Small intestine (tissue), 16 donors: ENCODE results near the gene OR4N2. TPM values are rescaled to one million over a fixed set of nuclear protein-coding genes. Genes with fewer than 3 reads are reported as not detected.
"Not testable (repeated sequence)": the region's sequence is repeated elsewhere in the genome, so short reads cannot be mapped to it uniquely, and the experiment has no call there.

Experiments used
- DNase-seq, 2 donors: peaks; one replicate each; pipeline versions ENCODE4 v3.0.0 to v3.0.0-alpha.2; 2013
- FAIRE-seq: peaks from 2 replicates; lab custom pipeline; 2012; peaks lifted over from hg19 to GRCh38; lab: Jason Lieb, UNC
- H3K27ac ChIP-seq, 3 donors: one replicate each; pipeline ENCODE4 v1.5.1; 2013; ENCODE audit warnings: low read length in 2 of 3, mild to moderate bottlenecking in 2 of 3, control low read depth in 1 of 3, inconsistent platforms in 1 of 3, low read depth in 1 of 3, moderate library complexity in 1 of 3
- H3K27me3 ChIP-seq, 3 donors: one replicate each; pipeline ENCODE4 v1.6.1; 2013; ENCODE audit warnings: low read length in 3 of 3, inconsistent platforms in 1 of 3; ENCODE audit not compliant: control insufficient read depth in 3 of 3, insufficient read depth in 3 of 3
- H3K36me3 ChIP-seq, 3 donors: one replicate each; pipeline ENCODE4 v1.6.1; 2013; ENCODE audit warnings: low read length in 3 of 3, inconsistent platforms in 1 of 3, low read depth in 1 of 3, mild to moderate bottlenecking in 1 of 3, moderate library complexity in 1 of 3; ENCODE audit not compliant: control insufficient read depth in 3 of 3, insufficient read depth in 2 of 3
- H3K4me1 ChIP-seq, 3 donors: one replicate each; pipeline ENCODE4 v1.6.1; 2013; ENCODE audit warnings: low read length in 2 of 3, inconsistent platforms in 1 of 3, low read depth in 1 of 3, mild to moderate bottlenecking in 1 of 3, moderate library complexity in 1 of 3; ENCODE audit not compliant: control insufficient read depth in 3 of 3, insufficient read depth in 2 of 3
- H3K4me3 ChIP-seq, 3 donors: one replicate each; pipeline ENCODE4 v1.5.1; 2013; ENCODE audit warnings: low read length in 3 of 3, control low read depth in 1 of 3, inconsistent platforms in 1 of 3, low read depth in 1 of 3, mild to moderate bottlenecking in 1 of 3, moderate library complexity in 1 of 3
- H3K9me3 ChIP-seq, 2 donors: one replicate each; pipeline ENCODE4 v1.6.1; 2013; ENCODE audit warnings: low read depth in 1 of 2, low read length in 1 of 2; ENCODE audit not compliant: control insufficient read depth in 2 of 2, insufficient read depth in 1 of 2
- WGBS, 3 donors: extraction: QIAGEN DNeasy Blood & Tissue Kit; methylation state at CpG; one replicate each; pipeline ENCODE4 v1.1.7; 2013; 5-methylcytosine and 5-hydroxymethylcytosine counted together
- long read RNA-seq, 10 donors: transcript quantifications; one replicate each; lab custom pipeline, GENCODE V29; 2026
- polyA plus RNA-seq, 4 donors: library from polyadenylated mRNA; stranded (reverse) in 3 of 4; unstranded in 1 of 4; fragments of 200-250 nt in 3 of 4; fragments of 120-200 nt in 1 of 4; gene quantifications; one replicate each; pipeline versions ENCODE4 v1.2.1 to v1.2.3, GENCODE V29; 2013
- donor health status: healthy with polysubstance abuse.
- donor health status: control.
- donor health status: control.
- donor health status: Bipolar disorder and iron deficiency.
- donor health status: healthy.

OR4N2 gene, protein sequence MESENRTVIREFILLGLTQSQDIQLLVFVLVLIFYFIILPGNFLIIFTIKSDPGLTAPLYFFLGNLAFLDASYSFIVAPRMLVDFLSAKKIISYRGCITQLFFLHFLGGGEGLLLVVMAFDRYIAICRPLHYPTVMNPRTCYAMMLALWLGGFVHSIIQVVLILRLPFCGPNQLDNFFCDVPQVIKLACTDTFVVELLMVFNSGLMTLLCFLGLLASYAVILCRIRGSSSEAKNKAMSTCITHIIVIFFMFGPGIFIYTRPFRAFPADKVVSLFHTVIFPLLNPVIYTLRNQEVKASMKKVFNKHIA
- polyA plus RNA-seq, result not detected
- long read RNA-seq, donor 1, result 0 reads
- long read RNA-seq, donor 2, result 0 reads
- long read RNA-seq, donor 3, result 0 reads
- long read RNA-seq, donor 4, result 0 reads
- long read RNA-seq, donor 5, result 0 reads
- long read RNA-seq, donor 6, result 0 reads
- long read RNA-seq, donor 7, result 0 reads
- long read RNA-seq, donor 8, result 0 reads
- long read RNA-seq, donor 9, result 0 reads
- long read RNA-seq, donor 10, result 0 reads

DNA sequence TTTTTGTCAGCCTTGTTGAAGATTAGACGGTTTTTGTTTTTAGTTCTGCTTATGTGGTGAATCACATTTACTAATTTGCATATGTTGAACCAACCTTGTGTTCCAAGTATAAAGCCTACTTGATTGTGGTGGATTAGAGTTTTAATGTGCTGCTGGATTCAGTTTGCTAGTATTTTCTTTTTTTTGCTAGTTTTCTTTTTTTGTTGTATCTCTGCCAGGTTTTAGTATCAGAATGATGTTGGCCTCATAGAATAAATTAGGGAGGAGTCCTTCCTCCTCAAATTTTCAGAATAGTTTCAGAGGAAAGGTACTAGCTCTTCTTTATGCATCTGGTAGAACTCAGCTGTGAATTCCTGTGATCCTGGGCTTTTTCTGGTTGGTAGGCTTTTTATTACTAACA is at the start of gene OR4N2:
TSS of gene OR4N2 (plus strand) at position 301 of the 400 bp plus-strand sequence. CDS start 23,679 bp downstream, outside the sequence.
- peaks cover 0 to 16% of the 10 kb centered on the region in 2 donors for H3K9me3 ChIP-seq
- FAIRE-seq, H3K4me1 ChIP-seq, H3K27ac ChIP-seq, H3K36me3 ChIP-seq, H3K4me3 ChIP-seq, DNase-seq, H3K27me3 ChIP-seq: not testable (repeated sequence)
- WGBS, 3 donors, result 69 to 87% (median 74%) methylated on average over 1 of the region's 1 CpG

DNA sequence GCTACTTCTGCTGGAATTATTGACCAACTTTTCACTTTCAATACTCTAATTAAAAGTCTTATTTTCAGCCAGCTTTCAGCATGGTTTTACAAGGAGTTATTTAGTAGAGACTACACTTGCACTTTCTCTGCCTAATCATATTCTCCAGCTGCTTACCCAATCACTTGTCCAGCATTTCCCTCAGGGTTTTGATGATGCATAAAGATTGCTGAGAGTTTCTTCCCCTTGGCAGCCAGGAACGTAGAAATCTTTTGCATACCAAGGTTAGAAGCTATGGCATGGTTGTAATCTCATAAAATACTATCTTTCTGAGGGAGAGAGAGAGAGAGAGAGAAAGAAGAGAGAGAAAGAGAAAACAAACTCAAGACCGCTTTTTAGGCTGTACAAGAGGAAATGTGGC is 49.4 kb upstream of the OR4N2 start:
- no peaks in the 10 kb centered on the region for H3K36me3 ChIP-seq
- DNase-seq (no peak), FAIRE-seq (no peak)
- H3K27me3 ChIP-seq, result no peaks in the 10 kb centered on the region
- H3K9me3 ChIP-seq, result no peaks in the 10 kb centered on the region
- no peak overlapping the region for H3K4me3 ChIP-seq
- H3K27ac ChIP-seq, result no peak overlapping the region
- no peaks in the 10 kb centered on the region for H3K4me1 ChIP-seq
- 23 to 33% (median 24%) methylated on average over 2 of the region's 2 CpGs for WGBS, 3 donors

DNA sequence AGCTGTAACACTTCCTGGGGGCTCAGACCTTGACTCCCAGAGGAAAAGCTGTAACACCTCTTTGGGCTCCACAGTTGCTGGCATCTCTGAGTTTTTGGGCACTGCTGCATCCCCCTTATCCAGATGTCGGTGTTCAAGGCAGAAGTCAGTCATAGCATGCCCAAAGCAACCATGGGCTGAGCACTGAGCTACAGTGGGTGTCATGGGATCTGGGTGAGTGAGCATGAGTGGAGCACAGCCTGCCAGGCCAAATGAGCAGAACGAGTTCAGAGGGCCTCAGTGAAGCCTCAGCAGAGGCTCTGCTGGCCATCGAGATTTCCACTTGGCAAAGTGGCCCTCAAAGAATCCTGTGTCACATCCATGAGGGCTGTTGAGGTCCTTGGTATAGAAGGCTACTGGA is 32.1 kb upstream of the OR4N2 start:
- FAIRE-seq, H3K27me3 ChIP-seq, H3K36me3 ChIP-seq, H3K4me1 ChIP-seq, H3K27ac ChIP-seq, H3K4me3 ChIP-seq, DNase-seq: not testable (repeated sequence)
- WGBS, 3 donors, result 43 to 50% (median 49%) methylated on average over 3 of the region's 3 CpGs
- H3K9me3 ChIP-seq, result peaks cover 5 to 11% of the 10 kb centered on the region in 2 donors

DNA sequence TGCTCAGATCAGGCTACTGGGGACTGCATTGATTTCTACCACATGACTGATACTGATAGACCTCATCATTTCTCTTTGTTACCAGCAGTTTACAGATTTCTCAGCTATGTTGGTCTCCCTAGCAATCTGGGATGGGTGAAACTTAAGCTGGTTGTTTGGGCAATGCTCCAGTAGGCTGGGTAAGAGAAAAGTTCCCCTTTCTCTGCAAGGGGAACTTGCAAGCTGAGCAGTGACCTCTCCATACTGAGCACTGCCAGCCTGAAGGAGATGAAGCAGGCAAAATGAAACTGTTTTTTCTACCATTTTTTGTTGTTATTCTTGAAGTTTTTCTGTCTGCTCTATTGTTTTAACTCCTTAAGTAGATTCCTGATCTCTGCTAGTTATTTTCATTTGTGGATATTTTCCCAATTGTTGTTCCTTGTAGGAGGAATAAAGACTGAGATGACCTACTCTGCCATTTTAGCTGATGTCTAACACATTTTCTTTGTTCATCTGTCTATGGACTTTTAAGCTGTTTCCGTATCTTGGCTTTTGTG is 31.6 kb upstream of the OR4N2 start:
- Histone ChIP-seq H3K4me1 (no peaks in the 10 kb centered on the region), H3K27me3 (no peaks in the 10 kb centered on the region), H3K27ac (no peak overlapping the region), H3K36me3 (no peaks in the 10 kb centered on the region), H3K4me3 (no peak overlapping the region), H3K9me3 (peaks cover 5 to 11% of the 10 kb centered on the region in 2 donors)
- no peak for DNase-seq
- 88 to 93% (median 93%) methylated on average over 1 of the region's 1 CpG for WGBS, 3 donors
- FAIRE-seq, result no peak

DNA sequence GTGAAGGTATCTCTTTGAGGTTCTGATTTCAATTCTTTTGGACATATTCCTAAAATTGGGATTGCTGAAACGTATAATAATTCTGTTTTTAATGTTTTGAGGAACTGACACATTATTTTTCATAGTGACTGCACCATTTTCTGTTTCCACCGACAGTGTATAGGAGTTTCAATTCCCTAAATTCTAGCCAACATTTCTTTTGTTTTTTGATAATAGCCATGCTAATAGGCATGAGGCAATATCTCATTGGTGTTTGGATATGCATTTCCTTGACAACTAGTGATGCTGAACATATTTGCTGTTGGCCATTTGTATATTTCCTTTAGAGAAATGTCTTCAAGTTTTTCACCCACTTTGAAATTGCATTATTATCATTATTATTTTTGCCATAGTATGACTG is 31.1 kb upstream of the OR4N2 start:
- WGBS, 3 donors, result 26 to 49% (median 48%) methylated on average over 2 of the region's 2 CpGs
- not testable (repeated sequence) for H3K4me3 ChIP-seq, FAIRE-seq, H3K4me1 ChIP-seq, H3K36me3 ChIP-seq, DNase-seq, H3K27ac ChIP-seq, H3K27me3 ChIP-seq
- H3K9me3 ChIP-seq, result peaks cover 5 to 11% of the 10 kb centered on the region in 2 donors

DNA sequence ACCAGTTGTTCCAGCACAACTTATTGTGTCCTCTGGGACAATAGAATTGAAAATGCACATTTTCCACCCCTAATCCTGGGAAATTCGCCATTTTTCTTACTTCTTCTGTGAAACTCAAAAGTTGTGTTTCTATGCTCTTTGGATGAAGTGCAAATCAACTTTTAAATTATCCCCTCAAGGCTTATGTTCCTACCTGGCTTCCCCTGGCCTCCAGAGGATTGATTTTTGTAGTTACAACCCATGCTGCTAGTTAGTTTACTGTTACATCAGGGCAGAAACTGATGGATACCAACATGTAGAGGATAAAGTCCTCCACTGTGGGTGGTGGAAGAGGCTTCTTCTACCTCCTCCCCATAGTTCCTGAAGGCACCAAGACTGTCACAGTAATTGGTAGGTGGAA is 30.4 kb upstream of the OR4N2 start, which contains the start of gene OR4M1:
TSS of gene OR4M1 (plus strand) at position 301 of the 400 bp plus-strand sequence. CDS start 6,819 bp downstream, outside the sequence.
- not testable (repeated sequence) for H3K4me3 ChIP-seq, H3K27me3 ChIP-seq, DNase-seq, H3K27ac ChIP-seq, H3K36me3 ChIP-seq, FAIRE-seq, H3K4me1 ChIP-seq
- 0 to 9% (median 3%) methylated on average over 1 of the region's 1 CpG for WGBS, 3 donors
- peaks cover 5 to 11% of the 10 kb centered on the region in 2 donors for H3K9me3 ChIP-seq

DNA sequence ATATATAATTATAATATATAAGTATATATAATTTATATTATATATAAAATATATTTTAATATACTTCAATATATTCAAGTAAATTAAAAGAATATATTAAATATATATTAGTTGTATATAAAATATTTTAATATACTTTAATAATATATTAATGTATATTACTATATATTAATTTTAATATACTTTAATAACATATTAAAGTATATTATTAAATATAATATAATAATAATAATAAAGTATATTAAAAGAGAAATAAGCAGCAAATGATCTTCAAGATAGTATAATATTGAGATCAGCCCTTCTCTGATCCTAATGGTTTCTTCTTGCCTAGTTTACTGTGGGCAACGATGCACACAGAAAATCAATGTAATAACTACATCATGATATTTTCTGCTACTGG is 28.0 kb upstream of the OR4N2 start:
- H3K4me1 ChIP-seq, result no peaks in the 10 kb centered on the region
- DNase-seq (no peak), FAIRE-seq (peak; percentile 99)
- peaks cover 5 to 13% of the 10 kb centered on the region in 2 donors for H3K9me3 ChIP-seq
- no peaks in the 10 kb centered on the region for H3K36me3 ChIP-seq
- H3K27me3 ChIP-seq, result no peaks in the 10 kb centered on the region
- no peak overlapping the region for H3K4me3 ChIP-seq
- H3K27ac ChIP-seq, result no peak overlapping the region
- 44 to 70% (median 55%) methylated on average over 1 of the region's 1 CpG for WGBS, 3 donors

DNA sequence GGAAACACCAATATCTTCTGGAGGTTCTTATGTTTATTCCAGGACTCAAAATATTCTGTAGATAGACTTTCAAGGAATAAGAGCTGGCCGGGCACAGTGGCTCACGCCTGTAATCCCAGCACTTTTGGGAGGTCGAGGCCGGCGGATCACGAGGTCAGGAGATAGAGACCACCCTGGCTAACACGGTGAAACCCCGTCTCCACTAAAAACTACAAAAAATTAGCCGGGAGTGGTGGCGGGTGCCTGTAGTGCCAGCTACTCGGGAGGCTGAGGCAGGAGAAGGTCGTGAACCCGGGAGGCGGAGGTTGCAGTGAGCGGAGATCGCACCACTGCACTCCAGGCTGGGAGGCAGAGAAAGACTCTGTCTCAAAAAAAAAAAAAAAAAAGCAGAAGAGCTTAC is 17.7 kb upstream of the OR4N2 start:
- H3K4me3 ChIP-seq, H3K27ac ChIP-seq, DNase-seq, H3K27me3 ChIP-seq, H3K4me1 ChIP-seq, FAIRE-seq, H3K36me3 ChIP-seq: not testable (repeated sequence)
- 78 to 83% (median 81%) methylated on average over 16 of the region's 16 CpGs for WGBS, 3 donors
- peaks cover 2 to 13% of the 10 kb centered on the region in 2 donors for H3K9me3 ChIP-seq
